ENCODE results near the gene SUGCT.
A peak's percentile ranks its signal among the peaks of the same experiment; 100 is the strongest.

Gene SUGCT

GRCh38 chr7:40701836-40702551, 567.2 kb downstream of the SUGCT start:
- DNase-seq: no peak

GRCh38 chr7:40704172-40704571, 569.4 kb downstream of the SUGCT start:
- no peak for DNase-seq

- DNase-seq: no peak
Observed at GRCh38 chr7:40706829-40707228, 572.0 kb downstream of the SUGCT start.

GRCh38 chr7:40709062-40709964, 574.5 kb downstream of the SUGCT start:
- no peak for DNase-seq

- no peak for DNase-seq
Observed at GRCh38 chr7:40711706-40712105, 576.9 kb downstream of the SUGCT start.

GRCh38 chr7:40714363-40715052, 579.7 kb downstream of the SUGCT start:
- no peak for DNase-seq

- no peak for DNase-seq
Observed at GRCh38 chr7:40715053-40715430, 580.2 kb downstream of the SUGCT start.

GRCh38 chr7:40716052-40716451, 581.2 kb downstream of the SUGCT start:
- no peak for DNase-seq

- DNase-seq: peak; percentile 71
Observed at GRCh38 chr7:40717242-40717641, 582.4 kb downstream of the SUGCT start.

GRCh38 chr7:40720416-40720815, 585.6 kb downstream of the SUGCT start:
- DNase-seq: no peak

GRCh38 chr7:40721342-40721949, 586.6 kb downstream of the SUGCT start:
- DNase-seq: no peak

GRCh38 chr7:40722242-40722641, 587.4 kb downstream of the SUGCT start:
- DNase-seq: no peak

GRCh38 chr7:40723829-40724228, 589.0 kb downstream of the SUGCT start:
- no peak for DNase-seq

- no peak for DNase-seq
Observed at GRCh38 chr7:40726559-40726958, 591.8 kb downstream of the SUGCT start.

- no peak for DNase-seq
Observed at GRCh38 chr7:40733114-40733513, 598.3 kb downstream of the SUGCT start.

- no peak for DNase-seq
Observed at GRCh38 chr7:40733578-40733977, 598.8 kb downstream of the SUGCT start.

GRCh38 chr7:40739257-40739656, 604.5 kb downstream of the SUGCT start:
- DNase-seq: no peak

- no peak for DNase-seq
Observed at GRCh38 chr7:40742270-40742669, 607.5 kb downstream of the SUGCT start.

GRCh38 chr7:40746841-40747556, 612.2 kb downstream of the SUGCT start:
- no peak for DNase-seq

GRCh38 chr7:40747856-40748255, 613.1 kb downstream of the SUGCT start:
- no peak for DNase-seq

GRCh38 chr7:40749877-40750276, 615.1 kb downstream of the SUGCT start:
- DNase-seq: no peak

- no peak for DNase-seq
Observed at GRCh38 chr7:40753455-40753854, 618.6 kb downstream of the SUGCT start.

- DNase-seq: no peak
Observed at GRCh38 chr7:40755438-40755837, 620.6 kb downstream of the SUGCT start.

All from NCI-H1048 (cell line).